Neural cell (in vitro differentiated cells): ENCODE results near the gene CPZ. TPM values are rescaled to one million over a fixed set of nuclear protein-coding genes. Genes with fewer than 3 reads are reported as not detected.

ENCODE experiments used
- H2AFZ ChIP-seq: fragments of 200-600, 300-800 bp; sonication (generic), shearing (Covaris generic); 2 replicates; pipeline ENCODE4 v1.6.0; 2014; ENCODE audit warnings: low read depth, mild to moderate bottlenecking, antibody characterized with exemption, low read length, moderate library complexity
- H3F3A ChIP-seq: fragments of 200-600 bp; shearing (Covaris generic); 2 replicates; pipeline ENCODE4 v1.6.1; 2016; ENCODE audit warnings: mild to moderate bottlenecking, moderate library complexity, mixed read lengths, antibody characterized with exemption, low read length; ENCODE audit not compliant: insufficient read depth, poor library complexity, severe bottlenecking
- H3K27ac ChIP-seq: fragments of 200-600, 300-800 bp; sonication (generic), shearing (Covaris generic); 2 replicates; pipeline ENCODE4 v1.5.1; 2014; ENCODE audit warnings: mild to moderate bottlenecking, low read length, moderate library complexity
- H3K27me3 ChIP-seq: fragments of 300-800, 200-600 bp; sonication (generic), shearing (Covaris generic); 2 replicates; pipeline ENCODE4 v1.6.0; 2014; ENCODE audit warnings: mild to moderate bottlenecking, low read depth, low read length, moderate library complexity; ENCODE audit not compliant: insufficient read depth
- H3K36me3 ChIP-seq: fragments of 300-800, 200-600 bp; sonication (generic), shearing (Covaris generic); 2 replicates; pipeline ENCODE4 v1.5.1; 2014; ENCODE audit warnings: mild to moderate bottlenecking, antibody characterized with exemption, low read length, moderate library complexity; ENCODE audit not compliant: insufficient read depth
- H3K4me2 ChIP-seq: fragments of 300-800, 200-600 bp; sonication (generic), shearing (Covaris generic); 2 replicates; pipeline ENCODE4 v1.6.0; 2014; ENCODE audit warnings: mild to moderate bottlenecking, low read length
- H3K4me3 ChIP-seq: fragments of 300-800, 200-600 bp; sonication (generic), shearing (Covaris generic); 2 replicates; pipeline ENCODE4 v1.5.1; 2014; ENCODE audit warnings: mild to moderate bottlenecking, low read length, moderate library complexity
- H3K79me2 ChIP-seq: fragments of 200-600 bp; shearing (Covaris generic); replicated peaks from 2 replicates; pipeline ENCODE4 v1.6.0; 2014; ENCODE audit warnings: mild to moderate bottlenecking, low read length, moderate library complexity; ENCODE audit not compliant: insufficient read depth
- H3K9ac ChIP-seq: fragments of 300-800, 200-600 bp; sonication (generic), shearing (Covaris generic); 2 replicates; pipeline ENCODE4 v1.6.1; 2016; ENCODE audit warnings: mild to moderate bottlenecking, low read length, mixed read lengths
- H3K9me2 ChIP-seq: fragments of 200-600 bp; shearing (Covaris generic); 2 replicates; pipeline ENCODE4 v1.6.1; 2016; ENCODE audit warnings: mild to moderate bottlenecking, low read length, mixed read lengths; ENCODE audit not compliant: insufficient read depth
- H3K9me3 ChIP-seq: fragments of 200-600, 300-800 bp; sonication (generic), shearing (Covaris generic); 2 replicates; pipeline ENCODE4 v1.6.1; 2016; ENCODE audit warnings: mild to moderate bottlenecking, mixed run types, low read length, moderate library complexity, mixed read lengths
- H4K20me1 ChIP-seq: fragments of 200-600 bp; shearing (Covaris generic); 2 replicates; pipeline ENCODE4 v1.6.1; 2016; ENCODE audit warnings: mild to moderate bottlenecking, mixed run types; ENCODE audit not compliant: insufficient read depth
- CTCF ChIP-seq: fragments of 450-650 bp; IDR thresholded peaks from 2 replicates; pipeline ENCODE4 v1.5.1; 2014; ENCODE audit warnings: antibody characterized with exemption, mild to moderate bottlenecking, moderate library complexity; ENCODE audit not compliant: poor library complexity, severe bottlenecking
- EP300 ChIP-seq: fragments of 450-650 bp; conservative IDR thresholded peaks from 2 replicates; pipeline ENCODE4 v1.6.1; 2014; ENCODE audit warnings: antibody characterized with exemption, mild to moderate bottlenecking, moderate library complexity; ENCODE audit not compliant: poor library complexity, severe bottlenecking
- EZH2 ChIP-seq: fragments of 200-600, 300-800 bp; shearing (Covaris generic), sonication (generic); IDR thresholded peaks from 2 replicates; pipeline ENCODE4 v1.6.1; 2014; ENCODE audit warnings: antibody characterized with exemption, low read length, borderline replicate concordance, mild to moderate bottlenecking; ENCODE audit not compliant: insufficient read depth, poor library complexity, severe bottlenecking
- MXI1 ChIP-seq: fragments of 450-650 bp; conservative IDR thresholded peaks from 2 replicates; pipeline ENCODE4 v1.6.1; 2014; ENCODE audit warnings: antibody characterized with exemption, mild to moderate bottlenecking; ENCODE audit not compliant: poor library complexity, severe bottlenecking
- POLR2AphosphoS5 ChIP-seq: IDR thresholded peaks from 2 replicates; pipeline ENCODE4 v1.6.1; 2012
- RAD21 ChIP-seq: fragments of 450-650 bp; conservative IDR thresholded peaks from 2 replicates; pipeline ENCODE4 v1.6.1; 2014; ENCODE audit warnings: antibody characterized with exemption, mild to moderate bottlenecking, moderate library complexity
- SMC3 ChIP-seq: fragments of 450-650 bp; conservative IDR thresholded peaks from 2 replicates; pipeline ENCODE4 v1.6.1; 2014; ENCODE audit warnings: antibody characterized with exemption, mild to moderate bottlenecking, moderate library complexity; ENCODE audit not compliant: poor library complexity
- TAF1 ChIP-seq: IDR thresholded peaks from 2 replicates; pipeline ENCODE4 v1.6.1; 2012; ENCODE audit warnings: low read depth
- polyA plus RNA-seq: library from polyadenylated mRNA; depleted of rRNA; stranded (reverse); fragments of >200 nt; gene quantifications from 2 replicates; pipeline ENCODE4 v1.2.3, GENCODE V29; 2014
- TF ChIP-seq, protein P1 (sequence below): IDR thresholded peaks from 2 replicates; pipeline ENCODE4 v1.6.1; 2012; ENCODE audit warnings: borderline replicate concordance

CPZ gene
- polyA plus RNA-seq, 1 donor from 2014 or later: not detected

- H3K4me3 ChIP-seq: no peak overlapping the region
- TF ChIP-seq POLR2AphosphoS5 (no peak), RAD21 (no peak), EP300 (no peak), MXI1 (no peak), CTCF (no peak), EZH2 (no peak), TAF1 (no peak)
- TF ChIP-seq, protein P1, sequence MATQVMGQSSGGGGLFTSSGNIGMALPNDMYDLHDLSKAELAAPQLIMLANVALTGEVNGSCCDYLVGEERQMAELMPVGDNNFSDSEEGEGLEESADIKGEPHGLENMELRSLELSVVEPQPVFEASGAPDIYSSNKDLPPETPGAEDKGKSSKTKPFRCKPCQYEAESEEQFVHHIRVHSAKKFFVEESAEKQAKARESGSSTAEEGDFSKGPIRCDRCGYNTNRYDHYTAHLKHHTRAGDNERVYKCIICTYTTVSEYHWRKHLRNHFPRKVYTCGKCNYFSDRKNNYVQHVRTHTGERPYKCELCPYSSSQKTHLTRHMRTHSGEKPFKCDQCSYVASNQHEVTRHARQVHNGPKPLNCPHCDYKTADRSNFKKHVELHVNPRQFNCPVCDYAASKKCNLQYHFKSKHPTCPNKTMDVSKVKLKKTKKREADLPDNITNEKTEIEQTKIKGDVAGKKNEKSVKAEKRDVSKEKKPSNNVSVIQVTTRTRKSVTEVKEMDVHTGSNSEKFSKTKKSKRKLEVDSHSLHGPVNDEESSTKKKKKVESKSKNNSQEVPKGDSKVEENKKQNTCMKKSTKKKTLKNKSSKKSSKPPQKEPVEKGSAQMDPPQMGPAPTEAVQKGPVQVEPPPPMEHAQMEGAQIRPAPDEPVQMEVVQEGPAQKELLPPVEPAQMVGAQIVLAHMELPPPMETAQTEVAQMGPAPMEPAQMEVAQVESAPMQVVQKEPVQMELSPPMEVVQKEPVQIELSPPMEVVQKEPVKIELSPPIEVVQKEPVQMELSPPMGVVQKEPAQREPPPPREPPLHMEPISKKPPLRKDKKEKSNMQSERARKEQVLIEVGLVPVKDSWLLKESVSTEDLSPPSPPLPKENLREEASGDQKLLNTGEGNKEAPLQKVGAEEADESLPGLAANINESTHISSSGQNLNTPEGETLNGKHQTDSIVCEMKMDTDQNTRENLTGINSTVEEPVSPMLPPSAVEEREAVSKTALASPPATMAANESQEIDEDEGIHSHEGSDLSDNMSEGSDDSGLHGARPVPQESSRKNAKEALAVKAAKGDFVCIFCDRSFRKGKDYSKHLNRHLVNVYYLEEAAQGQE: no peak
- no peak overlapping the region for H2AFZ ChIP-seq
- no peak overlapping the region for H3K9ac ChIP-seq
- H3K36me3 ChIP-seq: no peaks in the 10 kb centered on the region
- no peak overlapping the region for H3K4me2 ChIP-seq
- H3K79me2 ChIP-seq: no peaks in the 10 kb centered on the region
- H3K27ac ChIP-seq: no peak overlapping the region
- H3K9me3 ChIP-seq: no peaks in the 10 kb centered on the region
- no peaks in the 10 kb centered on the region for H4K20me1 ChIP-seq
- H3K27me3 ChIP-seq: no peaks in the 10 kb centered on the region
- no peaks in the 10 kb centered on the region for H3K9me2 ChIP-seq
- no peaks in the 10 kb centered on the region for H3F3A ChIP-seq
Measured at GRCh38 chr4:8610858-8611616, 18.5 kb downstream of the CPZ start.

DNA sequence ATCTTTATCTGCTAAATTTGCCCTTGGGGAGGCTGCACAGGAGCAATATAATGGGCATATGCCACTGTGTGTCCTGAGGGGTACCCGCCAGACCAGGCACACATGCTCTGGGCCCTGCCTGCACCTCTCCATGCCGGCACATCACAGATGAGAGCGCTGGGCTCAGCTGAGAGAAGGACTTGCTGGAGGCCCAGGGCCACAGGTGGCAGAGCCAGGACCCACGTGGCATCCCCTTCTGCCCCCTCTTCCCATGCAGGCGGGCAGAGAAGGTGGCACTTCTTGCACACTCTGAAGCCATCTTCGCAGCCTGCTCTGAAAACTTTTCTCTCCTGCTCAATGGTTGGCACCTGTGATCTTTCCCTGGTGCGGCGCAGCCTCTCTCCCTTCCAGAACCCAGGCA lies 20.1 kb downstream of the CPZ start:
- H3F3A ChIP-seq: no peaks in the 10 kb centered on the region
- H3K9me2 ChIP-seq: no peaks in the 10 kb centered on the region
- H3K9me3 ChIP-seq: no peaks in the 10 kb centered on the region
- no peak overlapping the region for H3K9ac ChIP-seq
- H3K36me3 ChIP-seq: no peaks in the 10 kb centered on the region
- no peaks in the 10 kb centered on the region for H3K27me3 ChIP-seq
- H3K4me2 ChIP-seq: no peak overlapping the region
- TF ChIP-seq RAD21 (no peak), EP300 (no peak), POLR2AphosphoS5 (no peak), EZH2 (no peak), CTCF (no peak), SMC3 (no peak), TAF1 (no peak), MXI1 (no peak)
- TF ChIP-seq, protein P1: no peak
- H3K27ac ChIP-seq: no peak overlapping the region
- H4K20me1 ChIP-seq: no peaks in the 10 kb centered on the region
- no peak overlapping the region for H2AFZ ChIP-seq
- no peak overlapping the region for H3K4me3 ChIP-seq
- H3K79me2 ChIP-seq: no peaks in the 10 kb centered on the region
